ENCODE results near the gene INSYN2B. TPM values are rescaled to one million over a fixed set of nuclear protein-coding genes. Genes with fewer than 3 reads are reported as not detected.

The INSYN2B gene
- total RNA-seq, 1 donor: 12.5 TPM

DNA sequence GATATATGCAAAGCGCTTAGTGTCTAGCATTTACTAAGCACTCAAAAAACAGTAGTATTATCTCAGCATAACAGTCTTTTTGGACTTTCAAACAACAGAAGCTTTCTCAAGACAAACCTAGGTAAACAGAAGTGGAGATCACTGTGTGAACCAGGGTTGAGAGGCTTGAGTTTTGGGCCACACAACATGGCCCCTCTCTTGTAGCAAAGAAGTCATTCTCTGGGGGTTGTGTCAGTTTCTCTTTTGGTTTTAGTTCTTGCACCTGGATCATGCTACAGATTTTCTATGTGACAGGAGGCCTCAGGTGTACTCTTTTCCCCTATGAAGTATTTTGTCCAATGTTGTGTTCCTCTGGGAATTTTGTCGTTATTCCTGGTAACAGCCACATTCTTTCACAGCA lies 30.0 kb downstream of the INSYN2B start:
- no peak overlapping the region for H3K4me3 ChIP-seq (ENCODE audit: low read depth, low read length)
- TF ChIP-seq, protein P1, sequence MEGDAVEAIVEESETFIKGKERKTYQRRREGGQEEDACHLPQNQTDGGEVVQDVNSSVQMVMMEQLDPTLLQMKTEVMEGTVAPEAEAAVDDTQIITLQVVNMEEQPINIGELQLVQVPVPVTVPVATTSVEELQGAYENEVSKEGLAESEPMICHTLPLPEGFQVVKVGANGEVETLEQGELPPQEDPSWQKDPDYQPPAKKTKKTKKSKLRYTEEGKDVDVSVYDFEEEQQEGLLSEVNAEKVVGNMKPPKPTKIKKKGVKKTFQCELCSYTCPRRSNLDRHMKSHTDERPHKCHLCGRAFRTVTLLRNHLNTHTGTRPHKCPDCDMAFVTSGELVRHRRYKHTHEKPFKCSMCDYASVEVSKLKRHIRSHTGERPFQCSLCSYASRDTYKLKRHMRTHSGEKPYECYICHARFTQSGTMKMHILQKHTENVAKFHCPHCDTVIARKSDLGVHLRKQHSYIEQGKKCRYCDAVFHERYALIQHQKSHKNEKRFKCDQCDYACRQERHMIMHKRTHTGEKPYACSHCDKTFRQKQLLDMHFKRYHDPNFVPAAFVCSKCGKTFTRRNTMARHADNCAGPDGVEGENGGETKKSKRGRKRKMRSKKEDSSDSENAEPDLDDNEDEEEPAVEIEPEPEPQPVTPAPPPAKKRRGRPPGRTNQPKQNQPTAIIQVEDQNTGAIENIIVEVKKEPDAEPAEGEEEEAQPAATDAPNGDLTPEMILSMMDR (IDR thresholded peaks at IDR 0.05; ENCODE audit: insufficient read depth, low read depth, low read length): no peak
- no peak for DNase-seq (ENCODE audit: low read depth)

DNA sequence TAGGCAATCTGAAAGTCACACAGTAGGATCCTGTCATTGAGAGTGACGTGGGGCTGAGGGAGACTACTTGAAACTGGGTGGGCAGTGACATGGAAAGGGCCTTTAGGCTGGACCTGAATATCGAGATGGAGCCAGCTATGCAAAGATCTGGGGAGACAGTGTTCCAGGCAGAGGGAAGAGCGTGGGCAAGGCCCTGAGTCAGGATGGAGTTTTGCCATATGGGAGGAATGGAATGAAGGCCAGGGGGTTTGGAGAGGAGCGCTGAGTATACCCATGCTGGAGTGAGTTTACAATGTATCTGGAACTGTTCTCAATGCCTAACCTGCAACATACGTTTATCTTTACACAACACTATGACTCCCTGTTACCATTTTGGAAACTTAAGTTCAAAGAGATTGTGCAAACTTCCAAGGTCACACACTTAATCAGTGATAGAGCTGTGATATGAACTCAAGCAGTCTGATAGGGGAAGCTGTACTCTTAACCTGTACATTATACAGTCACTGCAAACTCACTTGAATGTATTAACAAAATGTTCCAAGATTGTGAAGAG lies 33.5 kb downstream of the INSYN2B start:
- no peak overlapping the region for H3K4me3 ChIP-seq (ENCODE audit: low read depth, low read length)
- TF ChIP-seq, protein P1 (IDR thresholded peaks at IDR 0.05; ENCODE audit: insufficient read depth, low read depth, low read length): no peak
- DNase-seq (ENCODE audit: low read depth): no peak

DNA sequence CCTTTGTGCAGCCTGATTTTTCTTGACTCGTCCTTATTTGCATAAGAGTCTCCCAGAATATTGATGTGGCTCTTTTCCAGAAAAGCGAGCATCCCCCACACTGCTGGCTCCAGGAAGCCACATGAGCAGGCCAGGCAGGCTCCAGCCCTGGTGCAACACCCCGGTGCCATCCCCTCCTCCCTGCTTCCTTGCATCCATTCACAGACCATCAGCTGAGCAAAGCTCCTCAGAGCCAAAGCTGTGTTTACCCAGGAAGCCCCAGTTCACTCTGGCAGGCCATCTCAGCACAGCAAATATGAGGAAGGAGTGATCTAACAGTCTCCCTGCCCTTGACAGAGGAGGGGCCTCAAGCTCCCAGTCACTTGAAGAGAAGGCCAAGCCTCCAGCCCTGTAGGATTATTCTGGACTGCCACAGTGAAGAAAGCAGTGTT lies 34.4 kb downstream of the INSYN2B start:
- peak; percentile 79 for DNase-seq (ENCODE audit: low read depth)
- H3K4me3 ChIP-seq (ENCODE audit: low read depth, low read length): no peak overlapping the region
- TF ChIP-seq, protein P1 (IDR thresholded peaks at IDR 0.05; ENCODE audit: insufficient read depth, low read depth, low read length): no peak

DNA sequence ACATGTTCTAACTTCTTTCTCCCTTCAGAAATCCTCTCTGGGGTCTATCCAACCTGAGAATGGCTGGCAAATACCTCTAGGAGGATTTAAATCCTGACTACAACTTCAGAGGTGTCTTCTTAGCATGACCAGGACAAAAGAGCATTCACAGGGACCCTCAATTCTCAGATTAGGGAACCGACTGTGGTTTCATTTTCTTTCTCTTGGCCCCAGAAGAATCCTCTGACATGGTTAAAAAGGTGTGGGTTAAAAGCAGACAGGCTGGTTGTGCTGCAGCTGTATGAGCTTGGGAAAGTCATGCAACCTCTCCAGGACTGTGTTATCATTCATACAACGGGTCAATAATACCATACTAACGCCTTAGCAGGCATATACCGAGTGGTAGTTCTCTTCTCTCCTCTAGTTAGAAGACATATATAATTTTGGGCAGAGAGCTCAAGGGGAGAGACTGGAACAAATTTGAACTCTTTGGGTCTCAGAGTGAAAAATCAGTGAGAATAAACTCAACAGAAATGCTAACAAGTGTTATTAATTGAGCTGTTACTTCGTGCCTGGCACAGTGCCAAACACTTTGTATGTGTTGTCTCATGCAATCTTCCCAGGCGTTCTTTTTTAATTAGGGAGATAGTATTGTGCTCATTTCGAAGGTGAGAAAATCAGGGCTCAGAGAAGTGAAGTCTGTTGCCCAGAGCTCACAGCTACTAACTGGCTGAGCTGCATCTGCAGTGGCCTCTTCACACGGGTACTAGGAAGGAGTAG lies 35.2 kb downstream of the INSYN2B start:
- H3K4me3 ChIP-seq (ENCODE audit: low read depth, low read length): no peak overlapping the region
- DNase-seq (ENCODE audit: low read depth): no peak
- TF ChIP-seq, protein P1 (IDR thresholded peaks at IDR 0.05; ENCODE audit: insufficient read depth, low read depth, low read length): no peak

DNA sequence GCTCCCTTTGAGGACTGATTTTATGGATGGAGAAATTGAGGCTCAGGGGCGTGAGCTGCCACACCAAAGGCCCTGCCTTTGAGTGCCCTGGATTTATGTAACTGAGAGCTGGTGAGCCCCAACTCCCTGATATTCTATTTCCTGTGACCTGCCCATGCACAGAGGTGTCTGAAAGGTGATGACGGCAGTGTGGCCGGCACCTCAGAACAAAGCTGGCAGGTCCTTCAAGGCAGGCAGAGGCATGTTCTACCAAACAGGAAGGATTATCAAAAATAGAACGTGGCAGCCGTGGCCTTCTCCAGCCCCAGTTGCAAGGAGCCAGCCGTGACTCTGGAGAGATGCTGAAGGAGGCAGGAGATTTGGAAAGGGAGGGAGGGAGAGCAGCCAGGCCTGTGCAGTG lies 36.2 kb downstream of the INSYN2B start:
- no peak overlapping the region for H3K4me3 ChIP-seq (ENCODE audit: low read depth, low read length)
- DNase-seq (ENCODE audit: low read depth): no peak
- TF ChIP-seq, protein P1 (IDR thresholded peaks at IDR 0.05; ENCODE audit: insufficient read depth, low read depth, low read length): no peak

DNA sequence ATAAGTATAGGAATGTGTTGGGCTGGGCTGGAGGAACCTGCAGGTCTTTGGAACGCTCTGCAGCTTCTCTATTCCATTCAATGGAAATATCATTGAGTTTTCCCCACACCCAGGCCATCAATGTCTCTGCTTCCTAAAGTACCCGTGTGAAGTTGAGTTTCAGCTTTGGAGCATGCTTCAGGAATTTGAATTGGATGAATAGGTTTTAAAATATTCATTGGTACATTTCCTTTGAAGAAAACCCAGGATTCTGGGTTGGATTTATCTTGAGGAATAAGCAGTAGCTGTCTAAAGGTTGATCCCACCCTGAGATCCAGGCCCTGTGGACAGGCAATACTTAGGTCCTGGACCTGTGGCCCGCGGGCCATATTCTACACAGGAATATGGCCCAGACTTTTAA lies 37.3 kb downstream of the INSYN2B start:
- no peak for DNase-seq (ENCODE audit: low read depth)
- no peak overlapping the region for H3K4me3 ChIP-seq (ENCODE audit: low read depth, low read length)
- TF ChIP-seq, protein P1 (IDR thresholded peaks at IDR 0.05; ENCODE audit: insufficient read depth, low read depth, low read length): no peak

Measured in fibroblast of villous mesenchyme (primary cell).